Epithelial cell of proximal tubule (primary cell): ENCODE data around the gene FANCC. TPM values are rescaled to one million over a fixed set of nuclear protein-coding genes. Genes with fewer than 3 reads are reported as not detected.
"Not testable (repeated sequence)": the region's sequence is repeated elsewhere in the genome, so short reads cannot be mapped to it uniquely, and the experiment has no call there.

ENCODE experiments used
- DNase-seq: peaks from one replicate; pipeline ENCODE4 v3.0.0-alpha.2; 2011; ENCODE audit warnings: low read depth
- H3K4me3 ChIP-seq: 2 replicates; pipeline ENCODE4 v1.5.1; 2011; ENCODE audit warnings: low read depth, mild to moderate bottlenecking, low read length
- total RNA-seq: library from RNA; depleted of rRNA; stranded (reverse); fragments of >200 nt; gene quantifications from 2 replicates; pipeline ENCODE4 v1.2.3, GENCODE V29; 2015
- TF ChIP-seq, protein P1 (sequence below): conservative IDR thresholded peaks from 2 replicates; pipeline ENCODE4 v1.5.1; 2012; ENCODE audit warnings: low read depth, mild to moderate bottlenecking, low read length

FANCC gene
- total RNA-seq, 1 donor from 2014 or later = 9.4 TPM

DNA sequence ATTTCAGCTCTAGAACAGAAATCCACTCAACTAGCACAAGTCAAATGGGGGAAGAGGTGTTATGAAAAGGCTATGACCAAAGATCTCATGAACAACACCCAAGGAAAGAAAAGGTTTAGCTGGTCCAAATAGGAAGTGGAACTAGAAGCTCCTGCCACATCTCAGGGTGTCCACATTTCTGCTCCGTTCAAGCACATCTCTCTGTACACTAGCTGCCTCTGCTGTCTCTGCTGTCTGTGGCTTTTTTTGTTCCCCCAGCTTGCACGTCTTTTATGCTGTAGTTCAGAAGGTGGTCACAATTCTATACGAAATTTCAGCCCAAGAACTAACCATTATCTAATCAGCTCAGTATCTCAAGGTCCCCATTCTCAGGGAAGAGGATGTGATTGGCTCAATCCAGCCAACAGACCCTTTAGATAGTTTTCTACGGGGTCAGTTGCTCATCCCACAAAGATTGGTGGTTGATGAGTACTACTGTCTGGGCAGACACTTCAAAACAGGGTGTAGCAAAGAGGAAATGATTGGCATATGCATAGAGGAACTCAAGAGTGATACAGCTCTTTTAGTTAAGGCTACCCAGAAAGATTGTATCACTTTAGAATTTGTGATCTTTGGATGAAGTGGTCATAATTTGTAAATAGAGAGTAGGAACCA, 44.0 kb downstream of the FANCC start:
- H3K4me3 ChIP-seq = no peak overlapping the region
- TF ChIP-seq, protein P1, sequence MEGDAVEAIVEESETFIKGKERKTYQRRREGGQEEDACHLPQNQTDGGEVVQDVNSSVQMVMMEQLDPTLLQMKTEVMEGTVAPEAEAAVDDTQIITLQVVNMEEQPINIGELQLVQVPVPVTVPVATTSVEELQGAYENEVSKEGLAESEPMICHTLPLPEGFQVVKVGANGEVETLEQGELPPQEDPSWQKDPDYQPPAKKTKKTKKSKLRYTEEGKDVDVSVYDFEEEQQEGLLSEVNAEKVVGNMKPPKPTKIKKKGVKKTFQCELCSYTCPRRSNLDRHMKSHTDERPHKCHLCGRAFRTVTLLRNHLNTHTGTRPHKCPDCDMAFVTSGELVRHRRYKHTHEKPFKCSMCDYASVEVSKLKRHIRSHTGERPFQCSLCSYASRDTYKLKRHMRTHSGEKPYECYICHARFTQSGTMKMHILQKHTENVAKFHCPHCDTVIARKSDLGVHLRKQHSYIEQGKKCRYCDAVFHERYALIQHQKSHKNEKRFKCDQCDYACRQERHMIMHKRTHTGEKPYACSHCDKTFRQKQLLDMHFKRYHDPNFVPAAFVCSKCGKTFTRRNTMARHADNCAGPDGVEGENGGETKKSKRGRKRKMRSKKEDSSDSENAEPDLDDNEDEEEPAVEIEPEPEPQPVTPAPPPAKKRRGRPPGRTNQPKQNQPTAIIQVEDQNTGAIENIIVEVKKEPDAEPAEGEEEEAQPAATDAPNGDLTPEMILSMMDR = no peak
- no peak for DNase-seq

DNA sequence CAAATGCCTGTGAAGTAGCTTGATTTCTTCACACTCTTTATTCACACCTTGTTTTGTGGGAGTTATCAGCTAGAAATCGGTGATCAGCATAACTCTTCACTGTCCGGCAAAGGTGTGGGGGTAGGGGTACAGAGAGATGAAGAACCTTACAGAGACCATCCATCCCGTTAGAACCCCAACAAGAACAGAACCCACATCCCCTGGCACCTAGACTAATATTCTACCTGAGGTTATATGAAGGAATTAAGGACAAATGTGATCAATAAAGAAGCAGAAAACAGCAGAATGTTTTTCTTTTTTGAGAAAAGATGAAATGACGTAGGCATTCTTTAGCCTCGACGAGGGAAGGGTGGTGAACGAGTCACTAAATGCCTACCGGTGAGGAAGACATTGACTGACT, 44.7 kb downstream of the FANCC start:
- H3K4me3 ChIP-seq = no peak overlapping the region
- TF ChIP-seq, protein P1 = no peak
- no peak for DNase-seq

DNA sequence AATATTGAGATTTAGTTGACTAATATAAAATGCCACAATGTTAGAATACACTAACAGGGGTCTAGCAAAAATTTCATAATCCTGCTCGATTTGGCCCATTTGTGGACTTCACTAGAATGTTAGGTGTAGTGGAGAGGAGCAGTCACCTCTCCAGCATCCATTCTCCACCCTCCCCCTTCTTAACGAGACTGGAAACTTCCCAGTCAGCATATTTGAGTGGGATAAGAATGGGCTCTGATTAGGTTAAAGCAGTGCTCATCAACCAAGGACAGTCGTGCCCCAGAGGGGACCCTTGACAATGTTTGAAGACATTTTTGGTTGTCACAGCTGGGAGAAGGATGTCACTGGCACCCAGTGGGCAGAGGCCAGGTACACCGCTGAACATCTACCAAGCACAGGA, 46.7 kb downstream of the FANCC start:
- no peak for DNase-seq
- no peak overlapping the region for H3K4me3 ChIP-seq
- TF ChIP-seq, protein P1 = no peak

DNA sequence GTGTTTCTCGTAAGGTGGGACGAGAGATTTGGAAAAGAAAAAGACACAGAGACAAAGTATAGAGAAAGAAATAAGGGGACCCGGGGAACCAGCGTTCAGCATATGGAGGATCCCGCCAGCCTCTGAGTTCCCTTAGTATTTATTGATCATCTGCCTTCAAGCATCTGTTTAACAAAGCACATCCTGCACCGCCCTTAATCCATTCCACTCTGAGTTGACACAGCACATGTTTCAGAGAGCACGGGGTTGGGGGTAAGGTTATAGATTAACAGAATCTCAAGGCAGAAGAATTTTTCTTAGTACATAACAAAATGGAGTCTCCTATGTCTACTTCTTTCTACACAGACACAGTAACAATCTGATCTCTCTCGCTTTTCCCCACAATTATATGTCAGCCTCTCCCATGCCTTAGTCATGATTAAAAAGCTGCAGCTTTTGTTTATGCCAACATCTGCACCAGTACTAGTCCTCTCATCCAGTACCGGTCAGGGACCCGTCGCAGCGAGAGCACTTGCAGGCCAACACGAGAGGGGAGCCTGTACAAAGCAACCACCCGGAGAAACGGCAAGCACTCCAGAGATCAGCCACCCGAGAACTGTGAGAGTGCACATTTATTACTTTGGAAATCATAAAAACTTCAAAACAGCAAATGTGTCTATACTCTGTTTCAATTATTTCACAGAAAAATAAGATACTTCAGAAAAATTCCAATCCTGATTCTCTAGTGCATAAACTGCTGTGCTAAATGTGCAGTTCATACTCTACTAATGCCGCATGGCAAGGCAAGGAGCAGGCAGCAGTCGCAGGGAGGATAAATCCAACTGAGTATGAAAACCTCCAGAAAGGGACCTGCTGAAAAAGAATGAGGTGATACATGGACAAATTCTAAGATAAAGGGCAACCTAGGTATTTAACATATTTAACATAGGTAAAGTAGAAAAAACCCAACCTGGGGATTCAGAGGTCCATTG, 47.4 kb downstream of the FANCC start:
- not testable (repeated sequence) for DNase-seq, H3K4me3 ChIP-seq

DNA sequence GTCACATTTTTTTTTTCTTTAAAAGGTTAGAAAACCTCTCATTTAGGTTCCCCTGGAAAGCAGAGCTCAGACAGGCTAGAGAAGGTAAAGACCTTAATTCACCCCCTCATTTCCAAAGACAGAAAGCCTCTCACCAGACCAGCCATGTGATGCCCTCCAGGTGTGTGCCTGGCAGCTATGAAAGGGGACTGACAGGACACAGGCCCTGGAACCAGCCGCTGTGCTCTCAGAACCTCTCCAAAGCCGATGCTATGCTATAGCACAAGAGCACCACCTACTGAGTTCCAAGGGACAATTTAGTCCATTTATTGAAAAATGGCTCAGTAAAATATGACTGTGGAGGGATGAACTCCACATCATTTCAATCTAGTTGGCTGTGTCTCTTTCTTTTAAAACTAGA, 48.8 kb downstream of the FANCC start:
- H3K4me3 ChIP-seq = no peak overlapping the region
- no peak for DNase-seq
- TF ChIP-seq, protein P1 = peak; percentile 57

DNA sequence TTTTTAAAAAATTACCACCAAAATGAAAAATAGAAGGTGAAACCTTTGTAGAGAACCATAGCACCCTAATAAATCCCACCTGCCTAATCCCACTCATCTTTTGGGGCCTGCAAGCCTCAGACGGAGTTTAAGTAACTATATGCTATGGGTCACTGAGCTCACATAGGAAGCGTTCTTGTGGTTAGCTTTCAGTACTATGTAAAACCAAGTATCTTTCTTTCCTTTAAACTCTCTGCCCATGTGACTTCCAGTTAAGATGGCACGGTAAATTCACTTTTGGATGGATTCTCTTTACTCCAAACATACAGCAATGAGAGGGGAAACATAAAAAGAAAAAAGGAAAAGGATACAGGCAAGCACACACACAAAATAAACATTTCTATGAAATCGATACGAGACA, 50.9 kb downstream of the FANCC start:
- no peak for DNase-seq

DNA sequence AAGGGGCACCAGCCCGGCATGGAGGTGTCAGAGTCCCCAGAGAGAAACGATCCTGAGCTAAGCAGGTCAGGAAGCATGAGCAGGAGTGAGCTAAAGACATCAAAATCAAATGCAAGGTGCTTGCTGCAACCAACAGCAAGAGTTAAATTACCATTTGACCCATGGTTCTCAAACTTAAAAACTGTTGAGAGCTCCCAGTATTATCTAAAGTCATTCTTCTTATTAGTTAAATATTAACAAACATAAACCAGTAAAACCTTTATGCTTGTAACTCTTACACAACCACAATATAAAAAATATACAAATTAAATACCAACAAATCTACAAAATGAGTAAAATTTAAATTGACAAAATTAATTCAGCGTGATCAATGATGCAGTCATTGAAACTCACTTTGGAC, 51.5 kb downstream of the FANCC start:
- no peak overlapping the region for H3K4me3 ChIP-seq
- DNase-seq = no peak
- TF ChIP-seq, protein P1 = no peak

More for the DNA sequence above, 50.9 kb downstream of the FANCC start:
- TF ChIP-seq, protein P1 = no peak
- no peak overlapping the region for H3K4me3 ChIP-seq
